ENCODE measurements around the gene IFNAR2. TPM values are rescaled to one million over a fixed set of nuclear protein-coding genes. Genes with fewer than 3 reads are reported as not detected.

IFNAR2 gene
- 14.5 and 38.6 TPM in 2 replicates for total RNA-seq (2014; rRNA removed; shearing (Covaris generic); ENCODE audit: low replicate concordance)

DNA sequence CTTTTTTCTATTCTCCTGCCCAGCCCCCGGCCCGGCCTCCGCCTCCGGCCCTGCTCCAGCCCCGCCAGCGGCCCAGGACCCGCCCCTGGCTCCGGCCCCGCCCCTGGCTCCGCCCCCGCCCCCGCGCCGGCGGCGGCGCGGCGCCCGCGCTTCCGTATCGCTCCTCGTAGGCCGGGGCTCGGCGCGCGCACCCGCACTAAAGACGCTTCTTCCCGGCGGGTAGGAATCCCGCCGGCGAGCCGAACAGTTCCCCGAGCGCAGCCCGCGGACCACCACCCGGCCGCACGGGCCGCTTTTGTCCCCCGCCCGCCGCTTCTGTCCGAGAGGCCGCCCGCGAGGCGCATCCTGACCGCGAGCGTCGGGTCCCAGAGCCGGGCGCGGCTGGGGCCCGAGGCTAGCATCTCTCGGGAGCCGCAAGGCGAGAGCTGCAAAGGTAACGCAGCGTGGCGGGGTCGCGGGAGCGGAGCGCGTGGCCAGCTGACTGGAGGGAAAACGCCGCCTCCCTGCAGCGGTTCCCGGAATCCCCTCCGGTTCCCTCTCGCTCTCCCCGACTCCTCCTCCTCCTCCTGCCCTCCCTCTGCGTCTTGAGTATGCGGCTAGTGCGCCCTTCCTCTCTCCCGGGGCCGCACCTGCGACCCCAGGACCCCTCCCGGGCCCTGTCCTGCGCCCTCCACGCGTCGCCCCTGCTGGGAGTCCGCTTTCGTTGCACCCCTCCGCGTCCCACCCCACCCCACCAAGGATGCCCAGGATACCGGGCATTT lies at the start of gene IFNAR2:
Gene IFNAR2, plus strand, starts transcription at position 155 of the 761 bp plus-strand sequence. CDS start 11,985 bp downstream, outside the sequence.
- DNase-seq (ENCODE audit: low read depth) = peak; percentile 66
- in situ Hi-C loops (cut with HindIII; ENCODE audit: low pct_unique_long_range_greater_than_20kb, low sequenced_read_pairs) = no loop called here

DNA sequence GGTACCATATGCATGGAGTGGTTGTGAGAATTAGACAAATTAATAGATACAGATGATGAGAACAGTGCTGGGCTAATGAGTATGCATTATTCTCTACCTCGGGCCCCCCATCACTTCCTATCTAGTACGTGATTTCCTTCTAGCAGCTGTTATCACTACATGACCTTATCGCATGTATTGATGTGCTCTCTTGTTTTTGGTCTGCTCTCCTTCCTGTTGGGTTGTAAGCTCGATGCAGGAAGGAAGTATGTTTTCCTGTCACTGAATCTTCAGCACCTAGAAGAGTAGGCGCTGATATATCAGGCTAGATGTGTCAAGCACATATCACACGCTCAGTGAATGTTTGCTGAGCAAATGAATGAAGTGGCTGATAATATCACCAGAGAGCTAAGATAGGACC lies 43.9 kb upstream of the IFNAR2 start:
- DNase-seq (ENCODE audit: low read depth) = no peak
- in situ Hi-C loops (cut with HindIII; ENCODE audit: low pct_unique_long_range_greater_than_20kb, low sequenced_read_pairs) = no loop called here

DNA sequence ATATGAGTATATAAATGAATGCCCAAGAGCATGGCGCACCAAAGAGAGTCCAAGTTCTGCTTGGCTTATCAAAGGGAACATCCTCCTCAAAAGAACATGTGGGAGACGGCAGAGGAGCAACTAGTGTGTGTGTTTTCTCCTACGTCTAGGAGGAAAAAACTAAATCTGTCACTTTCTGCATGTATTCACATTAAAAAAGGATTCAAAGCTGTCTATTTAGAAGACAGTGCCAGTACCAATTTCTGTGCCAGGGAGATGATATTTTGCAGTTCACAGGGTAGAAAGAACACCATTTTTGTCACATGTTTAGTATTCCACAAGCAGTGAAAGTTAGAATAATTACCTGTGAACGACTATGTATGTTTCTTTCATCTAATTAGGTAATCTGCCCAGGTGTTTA lies 42.5 kb upstream of the IFNAR2 start:
- DNase-seq (ENCODE audit: low read depth) = no peak
- in situ Hi-C loops (cut with HindIII; ENCODE audit: low pct_unique_long_range_greater_than_20kb, low sequenced_read_pairs) = no loop called here

DNA sequence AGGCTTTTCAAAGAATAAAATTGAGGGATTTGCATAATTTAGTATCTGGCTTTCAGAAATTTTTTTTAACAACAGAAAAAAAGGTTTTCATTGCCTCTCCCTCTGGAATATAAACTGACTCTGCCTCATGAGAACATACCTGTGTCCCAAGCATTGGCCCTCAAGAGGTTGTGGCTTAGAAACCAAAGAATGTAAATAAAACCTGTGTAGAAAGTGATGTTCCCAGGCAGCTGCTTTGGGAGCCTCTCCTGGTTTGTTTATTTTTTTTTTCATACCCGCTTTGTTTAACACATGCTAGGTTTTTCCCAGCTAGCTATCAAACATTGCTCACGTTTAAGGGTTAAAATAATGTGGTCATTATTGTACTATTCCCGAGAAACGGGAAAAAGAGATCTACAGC lies 40.5 kb upstream of the IFNAR2 start:
- in situ Hi-C loops (cut with HindIII; ENCODE audit: low pct_unique_long_range_greater_than_20kb, low sequenced_read_pairs) = no loop called here
- no peak for DNase-seq (ENCODE audit: low read depth)

DNA sequence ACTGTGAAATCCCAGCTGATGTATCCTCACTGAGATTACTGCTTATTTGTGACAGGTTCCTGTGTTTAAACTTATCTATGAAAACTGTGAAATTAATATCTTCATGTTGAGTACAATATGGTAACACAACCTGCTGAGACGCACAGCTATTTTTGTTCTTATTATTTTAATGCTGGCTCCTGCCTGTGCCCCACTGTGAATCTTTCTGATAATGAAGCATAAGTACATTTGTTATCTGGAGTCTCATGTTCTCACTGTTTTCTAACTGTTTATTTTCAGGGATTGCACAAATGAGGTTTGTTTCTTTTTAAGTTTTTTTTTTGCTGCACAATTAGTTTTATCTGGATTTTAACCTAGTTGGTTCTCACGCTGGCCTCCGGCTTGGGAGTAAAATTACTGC lies 39.9 kb upstream of the IFNAR2 start:
- in situ Hi-C loops (cut with HindIII; ENCODE audit: low pct_unique_long_range_greater_than_20kb, low sequenced_read_pairs) = no loop called here
- DNase-seq (ENCODE audit: low read depth) = no peak

DNA sequence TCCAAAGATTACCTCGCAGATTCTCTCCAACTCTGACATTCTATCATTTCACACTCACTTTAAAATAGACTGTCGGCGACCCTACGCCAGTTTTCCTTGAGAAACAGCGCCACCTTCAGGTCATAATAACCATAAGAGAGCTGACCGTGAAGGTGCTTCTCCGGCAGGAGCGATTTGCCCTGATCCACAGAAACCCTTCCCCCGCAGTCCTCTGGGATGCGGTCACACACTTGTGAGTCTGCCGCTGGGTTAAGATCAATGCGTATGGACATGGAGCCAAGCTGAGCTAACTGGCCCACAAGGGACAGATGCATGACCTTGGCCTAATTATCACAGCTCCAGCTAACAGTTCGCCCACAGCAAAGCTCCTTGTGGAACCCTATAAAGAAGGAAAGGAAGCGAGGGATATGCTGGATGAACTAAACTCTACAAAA lies 32.8 kb upstream of the IFNAR2 start:
- peak; percentile 58 for DNase-seq (ENCODE audit: low read depth)
- in situ Hi-C loops (cut with HindIII; ENCODE audit: low pct_unique_long_range_greater_than_20kb, low sequenced_read_pairs) = no loop called here

DNA sequence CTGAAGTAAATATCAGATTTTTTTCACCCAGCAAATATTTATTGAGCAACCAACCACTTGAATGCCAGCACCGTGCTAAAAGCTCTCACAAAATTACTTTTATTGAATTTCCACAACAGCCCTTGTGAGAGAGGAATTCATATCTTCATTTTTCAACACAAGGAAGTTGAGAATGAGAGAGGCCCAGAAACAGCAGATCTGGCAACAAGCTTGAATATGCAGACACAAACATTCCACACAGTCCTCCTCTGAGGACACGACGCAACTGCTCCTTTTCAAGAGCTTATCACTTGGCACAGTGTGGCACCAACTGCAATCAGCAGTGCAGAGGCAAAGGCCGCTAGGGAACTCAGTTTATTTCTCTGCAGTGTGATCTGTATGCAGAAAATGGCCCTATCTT lies 32.2 kb upstream of the IFNAR2 start:
- DNase-seq (ENCODE audit: low read depth) = no peak
- in situ Hi-C loops (cut with HindIII; ENCODE audit: low pct_unique_long_range_greater_than_20kb, low sequenced_read_pairs) = no loop called here

DNA sequence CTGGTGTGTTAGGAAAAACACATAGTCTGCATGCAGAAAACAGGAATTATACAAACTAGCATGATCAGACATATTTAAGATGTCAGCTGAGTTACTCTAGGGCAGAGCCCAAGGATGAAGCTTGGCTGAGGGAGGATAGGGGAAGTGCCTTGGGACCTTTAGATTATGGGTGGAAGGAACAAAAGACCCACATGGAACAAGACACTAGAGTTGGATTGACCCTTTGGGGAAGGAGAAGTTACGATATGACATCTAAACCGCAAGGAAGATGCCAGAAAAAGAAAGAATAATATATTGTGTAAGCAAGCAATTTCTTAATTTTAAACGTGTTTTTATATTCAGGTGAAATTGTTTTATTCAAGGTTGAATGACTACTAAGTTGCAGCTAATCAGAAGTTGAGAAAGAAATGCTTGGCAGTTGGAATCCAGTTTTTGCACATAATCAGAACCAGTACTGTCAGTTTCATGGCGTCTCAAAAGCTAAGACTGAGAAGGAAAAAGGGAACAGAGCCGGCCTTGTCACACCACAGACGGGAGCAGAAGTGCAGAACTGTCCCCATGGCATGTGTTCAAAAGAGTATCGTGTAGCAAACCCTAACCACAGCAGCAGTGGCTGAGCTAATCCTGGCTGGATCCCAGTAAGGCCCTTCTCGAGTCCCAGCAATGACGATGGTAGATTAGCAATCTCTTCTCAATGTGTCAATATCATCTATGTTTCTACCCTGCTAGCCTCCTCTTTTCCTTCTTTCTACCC lies 31.2 kb upstream of the IFNAR2 start:
- DNase-seq (ENCODE audit: low read depth) = no peak
- in situ Hi-C loops (cut with HindIII; ENCODE audit: low pct_unique_long_range_greater_than_20kb, low sequenced_read_pairs) = no loop called here

DNA sequence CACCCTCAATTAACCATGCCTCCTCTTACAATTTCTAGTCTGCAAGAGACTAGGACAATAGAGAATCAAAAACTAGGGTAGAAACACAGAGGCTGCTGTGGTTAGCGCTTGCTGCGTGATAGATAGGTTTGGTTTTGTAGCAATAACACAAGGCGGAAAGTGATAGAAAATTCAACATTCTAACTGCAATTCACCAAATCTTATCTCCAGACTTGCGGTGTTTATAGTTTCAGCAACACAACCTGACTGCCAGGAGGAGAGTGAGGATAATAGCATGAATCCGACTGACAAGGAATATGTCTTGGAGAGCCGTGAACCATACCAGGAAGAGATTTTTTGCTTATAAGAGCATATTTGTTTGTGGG lies 30.7 kb upstream of the IFNAR2 start:
- in situ Hi-C loops (cut with HindIII; ENCODE audit: low pct_unique_long_range_greater_than_20kb, low sequenced_read_pairs) = no loop called here
- no peak for DNase-seq (ENCODE audit: low read depth)

DNA sequence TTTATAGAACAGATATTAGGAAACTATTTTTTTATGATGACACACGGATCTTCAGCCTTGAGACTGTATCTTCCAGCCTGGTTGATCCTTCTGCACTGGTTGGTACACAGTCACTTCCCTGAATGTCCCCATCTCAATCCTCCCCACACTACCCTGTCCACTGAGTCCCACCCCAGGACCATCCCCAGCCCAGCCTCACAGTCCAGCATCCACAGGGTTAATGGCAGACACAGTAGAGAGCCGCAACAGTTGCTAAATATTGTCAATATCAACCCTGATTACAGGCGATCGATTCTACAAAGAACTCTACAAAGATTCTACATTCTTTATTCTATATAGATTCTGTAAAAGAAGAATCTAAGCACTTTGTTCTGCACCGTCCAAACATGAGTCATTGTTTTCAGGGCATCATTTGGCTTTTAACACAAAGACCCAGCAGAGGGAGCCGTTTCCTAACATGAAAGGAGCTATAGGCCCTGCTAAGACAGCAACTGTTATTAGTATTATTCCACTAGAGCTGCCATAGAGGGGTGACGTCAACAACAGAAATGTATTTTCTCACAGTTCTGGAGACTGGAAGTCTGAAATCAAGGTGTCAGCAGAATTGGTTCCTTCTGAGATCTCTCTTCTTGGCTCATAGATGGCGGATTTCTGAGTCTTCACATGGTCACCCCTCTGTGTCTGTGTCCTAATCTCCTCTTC lies 30.1 kb upstream of the IFNAR2 start:
- DNase-seq (ENCODE audit: low read depth) = peak; percentile 80
- in situ Hi-C loops (cut with HindIII; ENCODE audit: low pct_unique_long_range_greater_than_20kb, low sequenced_read_pairs) = no loop called here

DNA sequence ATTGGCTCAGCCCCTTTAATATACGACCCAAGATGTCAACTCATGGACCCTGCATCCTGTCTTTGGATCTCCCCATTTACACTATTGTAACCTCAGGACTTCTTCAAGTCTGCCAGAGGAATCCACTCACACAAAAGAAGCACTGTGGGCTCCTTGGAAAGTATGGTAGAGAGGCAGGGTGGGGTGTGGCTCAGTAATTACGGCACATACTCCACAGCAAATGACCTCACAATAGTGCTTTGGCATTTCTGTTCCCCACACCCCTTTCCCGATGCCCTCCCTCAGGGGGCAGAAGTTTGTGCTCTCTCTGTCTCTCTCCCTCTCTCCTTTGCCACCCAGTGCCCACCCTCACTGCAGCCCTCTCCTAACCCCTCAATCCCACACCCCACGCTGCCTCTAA lies 27.8 kb upstream of the IFNAR2 start:
- DNase-seq (ENCODE audit: low read depth) = no peak
- in situ Hi-C loops (cut with HindIII; ENCODE audit: low pct_unique_long_range_greater_than_20kb, low sequenced_read_pairs) = no loop called here

DNA sequence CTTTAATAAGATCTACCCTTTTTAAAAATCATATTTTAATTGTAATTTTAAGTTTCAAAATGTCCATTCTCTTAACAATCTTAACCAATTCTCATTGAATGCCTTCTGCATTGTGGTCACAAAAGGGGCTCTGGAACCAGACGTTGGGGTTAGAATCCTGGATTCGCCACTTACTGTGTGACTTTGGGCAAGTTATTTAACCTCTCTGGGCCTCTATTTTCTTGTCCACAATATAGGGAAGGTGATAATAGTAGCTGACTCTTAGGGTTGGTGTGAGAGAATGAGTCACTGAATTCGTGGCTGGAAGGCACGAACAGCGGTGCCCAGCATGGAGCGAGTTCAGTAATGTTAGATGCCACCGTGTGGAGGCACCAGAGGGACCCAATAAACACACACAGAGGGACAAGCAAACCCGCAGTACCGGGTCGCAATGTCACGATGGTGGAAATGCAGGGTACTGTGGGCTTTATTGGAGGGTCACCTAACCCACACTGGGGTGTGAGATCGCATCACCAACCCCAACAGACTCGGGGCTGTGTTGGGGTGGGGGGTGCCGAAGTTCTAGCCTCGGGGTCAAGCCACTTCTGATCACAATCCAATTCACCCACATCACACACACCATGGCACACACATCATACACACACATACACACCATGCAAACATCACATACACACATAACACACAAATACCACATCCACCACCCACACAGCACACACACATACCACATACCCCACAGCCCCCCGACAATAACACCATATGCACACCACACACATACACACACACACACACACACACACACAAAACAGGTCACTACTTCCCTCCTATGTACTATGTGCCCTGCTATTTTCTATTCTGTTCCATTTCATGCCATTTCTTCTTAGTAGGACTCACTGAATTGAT lies 27.0 kb upstream of the IFNAR2 start:
- in situ Hi-C loops (cut with HindIII; ENCODE audit: low pct_unique_long_range_greater_than_20kb, low sequenced_read_pairs) = no loop called here
- peak; percentile 22 for DNase-seq (ENCODE audit: low read depth)

DNA sequence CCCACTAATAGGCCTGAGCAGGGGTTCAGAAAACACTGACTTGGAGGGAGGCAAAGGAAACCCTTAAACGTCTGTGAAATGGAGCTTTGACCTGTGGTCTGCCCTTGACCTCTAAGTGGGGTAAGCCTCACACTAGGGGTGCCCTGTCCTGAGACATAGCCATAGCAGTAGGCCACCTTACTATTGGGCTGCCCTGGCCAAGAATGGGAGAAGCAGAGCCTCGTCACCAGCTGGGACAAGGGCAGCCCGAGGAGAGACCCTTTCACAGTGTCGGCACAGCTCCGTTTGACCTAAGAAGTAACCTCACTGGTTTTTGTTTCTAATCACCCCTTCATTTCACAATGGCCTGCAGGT lies 26.4 kb upstream of the IFNAR2 start:
- in situ Hi-C loops (cut with HindIII; ENCODE audit: low pct_unique_long_range_greater_than_20kb, low sequenced_read_pairs) = no loop called here
- no peak for DNase-seq (ENCODE audit: low read depth)

DNA sequence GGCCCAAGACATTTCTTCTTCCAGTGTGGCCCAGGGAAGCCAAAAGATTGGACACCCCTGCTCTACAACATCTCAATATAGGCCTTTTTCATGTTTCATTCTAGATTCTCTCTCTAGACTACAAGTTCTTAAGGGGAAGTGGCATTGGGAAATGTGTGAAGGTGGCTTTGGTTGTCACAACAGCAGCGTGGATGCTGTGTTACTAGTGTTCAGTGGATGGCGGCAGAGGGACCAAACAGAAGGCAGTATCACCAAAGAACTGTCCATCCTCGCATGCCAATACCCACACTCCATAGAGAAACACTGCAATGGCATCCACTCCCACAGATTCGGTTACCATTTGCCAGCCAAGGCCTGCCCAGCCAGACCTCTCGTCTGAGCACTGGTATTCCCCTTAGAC lies 24.3 kb upstream of the IFNAR2 start:
- DNase-seq (ENCODE audit: low read depth) = no peak
- in situ Hi-C loops (cut with HindIII; ENCODE audit: low pct_unique_long_range_greater_than_20kb, low sequenced_read_pairs) = no loop called here

DNA sequence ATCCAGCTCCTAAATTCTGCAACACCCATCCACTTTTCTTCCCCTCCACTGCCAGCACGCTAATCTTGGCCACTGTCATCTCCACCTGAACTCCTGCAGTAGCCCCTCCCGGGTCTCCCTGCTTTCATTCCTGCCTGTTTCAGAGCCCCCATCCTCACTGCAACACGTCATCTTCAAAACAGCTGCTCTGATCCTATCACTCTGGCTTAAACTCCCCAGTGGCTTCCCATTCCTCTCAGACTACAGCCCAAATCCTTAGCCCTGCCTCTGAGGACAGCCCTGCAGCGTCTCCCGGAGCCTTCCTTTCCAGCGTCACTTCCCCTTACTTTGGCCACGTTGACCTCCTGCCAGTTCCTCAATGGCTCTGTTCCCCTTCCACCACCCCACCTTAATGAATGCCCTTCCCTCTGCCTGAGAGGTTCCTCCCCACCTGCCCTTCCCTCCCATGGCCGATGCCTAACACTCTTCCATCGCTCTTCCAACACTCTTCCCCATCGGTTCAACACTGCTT lies 22.9 kb upstream of the IFNAR2 start:
- in situ Hi-C loops (cut with HindIII; ENCODE audit: low pct_unique_long_range_greater_than_20kb, low sequenced_read_pairs) = no loop called here

DNA sequence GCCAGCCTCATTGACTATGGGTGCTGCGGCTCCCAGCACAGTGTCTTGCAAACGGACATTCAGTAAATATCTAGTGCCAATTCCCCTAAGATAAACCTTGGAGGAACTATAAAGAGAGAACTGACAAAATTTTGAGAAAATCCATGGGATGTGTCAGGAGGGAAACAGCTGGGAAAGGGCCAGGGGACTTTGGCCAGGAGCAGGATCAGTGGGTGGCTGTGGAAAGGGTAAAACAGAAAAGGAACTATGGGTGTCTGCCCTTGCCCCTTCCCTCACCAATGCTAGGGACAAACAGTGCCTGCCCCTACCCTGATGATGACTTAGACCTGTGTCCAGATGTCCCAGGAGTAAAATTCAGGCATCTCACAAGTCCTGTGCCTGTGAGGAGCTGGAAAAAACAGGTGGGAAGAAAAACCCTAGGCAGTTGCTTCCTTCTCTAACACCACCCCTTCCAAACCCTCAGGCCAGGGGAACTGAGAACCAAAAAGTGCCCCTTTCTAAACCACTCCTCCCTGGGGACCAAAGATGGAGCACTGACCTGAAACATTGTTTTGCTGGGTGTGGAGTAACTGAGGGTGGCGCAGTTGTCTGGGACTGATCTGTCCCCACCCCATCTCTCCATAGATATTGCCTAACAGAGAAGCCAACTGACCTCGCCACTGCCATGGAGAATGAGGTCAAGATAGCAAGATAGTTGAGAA lies 22.1 kb upstream of the IFNAR2 start:
- in situ Hi-C loops (cut with HindIII; ENCODE audit: low pct_unique_long_range_greater_than_20kb, low sequenced_read_pairs) = no loop called here
- DNase-seq (ENCODE audit: low read depth) = no peak

More for the DNA sequence above, 22.9 kb upstream of the IFNAR2 start:
- no peak for DNase-seq (ENCODE audit: low read depth)

DNA sequence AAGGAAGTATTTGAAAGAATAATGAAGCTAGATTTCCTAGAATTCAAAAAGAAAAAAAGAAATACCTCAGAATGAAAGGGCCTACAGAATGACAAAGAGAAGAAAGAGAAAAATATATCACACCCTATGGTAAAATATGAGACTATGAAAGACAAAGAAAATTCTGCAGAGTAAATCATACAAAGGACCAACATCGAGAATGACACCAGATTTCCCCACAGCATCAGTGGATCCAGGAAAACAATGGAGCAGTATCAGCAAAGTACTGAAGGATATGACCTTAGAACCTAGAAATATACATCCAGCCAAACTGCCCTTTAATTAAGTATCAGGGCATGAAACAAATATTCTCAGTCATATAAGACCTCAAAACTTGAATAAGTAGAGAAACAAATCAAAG lies 21.2 kb upstream of the IFNAR2 start:
- in situ Hi-C loops (cut with HindIII; ENCODE audit: low pct_unique_long_range_greater_than_20kb, low sequenced_read_pairs) = no loop called here
- DNase-seq (ENCODE audit: low read depth) = no peak

DNA sequence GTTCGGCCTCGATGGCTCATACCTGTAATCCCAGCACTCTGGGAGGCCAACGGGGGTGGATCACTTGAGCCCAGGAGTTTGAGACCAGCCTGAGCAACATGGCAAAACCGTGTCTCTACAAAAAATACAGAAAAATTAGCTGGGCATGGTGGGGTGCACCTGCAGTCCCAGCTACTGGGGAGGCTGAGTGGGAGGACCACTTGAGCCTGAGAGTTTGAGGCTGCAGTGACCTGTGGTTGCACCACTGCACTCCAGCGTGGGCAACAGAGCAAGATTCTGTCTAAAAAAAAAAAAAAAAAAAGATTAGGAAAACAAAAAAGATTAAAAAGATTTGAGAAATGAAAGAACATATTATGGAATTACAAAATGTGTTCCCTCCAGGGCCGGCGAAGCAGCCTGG lies 18.4 kb upstream of the IFNAR2 start:
- DNase-seq (ENCODE audit: low read depth) = no peak
- in situ Hi-C loops (cut with HindIII; ENCODE audit: low pct_unique_long_range_greater_than_20kb, low sequenced_read_pairs) = no loop called here
